Central memory CD4-positive, alpha-beta T cell (primary cell): Measurements from ENCODE around the gene NGDN.
A peak's percentile ranks its signal among the peaks of the same experiment; 100 is the strongest.
"Not testable (repeated sequence)": the region's sequence is repeated elsewhere in the genome, so short reads cannot be mapped to it uniquely, and the experiment has no call there.

Experiments used
- DNase-seq: peaks from one replicate; pipeline ENCODE4 v3.0.0; 2022
- total RNA-seq, 3 experiments: gene quantifications; one replicate each; lab custom pipeline; 2026; lab: John Stamatoyannopoulos, UW

NGDN gene, protein sequence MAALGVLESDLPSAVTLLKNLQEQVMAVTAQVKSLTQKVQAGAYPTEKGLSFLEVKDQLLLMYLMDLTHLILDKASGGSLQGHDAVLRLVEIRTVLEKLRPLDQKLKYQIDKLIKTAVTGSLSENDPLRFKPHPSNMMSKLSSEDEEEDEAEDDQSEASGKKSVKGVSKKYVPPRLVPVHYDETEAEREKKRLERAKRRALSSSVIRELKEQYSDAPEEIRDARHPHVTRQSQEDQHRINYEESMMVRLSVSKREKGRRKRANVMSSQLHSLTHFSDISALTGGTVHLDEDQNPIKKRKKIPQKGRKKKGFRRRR
- 53.5 to 117 (median 83.5) reads per million in 3 experiments for total RNA-seq

DNA sequence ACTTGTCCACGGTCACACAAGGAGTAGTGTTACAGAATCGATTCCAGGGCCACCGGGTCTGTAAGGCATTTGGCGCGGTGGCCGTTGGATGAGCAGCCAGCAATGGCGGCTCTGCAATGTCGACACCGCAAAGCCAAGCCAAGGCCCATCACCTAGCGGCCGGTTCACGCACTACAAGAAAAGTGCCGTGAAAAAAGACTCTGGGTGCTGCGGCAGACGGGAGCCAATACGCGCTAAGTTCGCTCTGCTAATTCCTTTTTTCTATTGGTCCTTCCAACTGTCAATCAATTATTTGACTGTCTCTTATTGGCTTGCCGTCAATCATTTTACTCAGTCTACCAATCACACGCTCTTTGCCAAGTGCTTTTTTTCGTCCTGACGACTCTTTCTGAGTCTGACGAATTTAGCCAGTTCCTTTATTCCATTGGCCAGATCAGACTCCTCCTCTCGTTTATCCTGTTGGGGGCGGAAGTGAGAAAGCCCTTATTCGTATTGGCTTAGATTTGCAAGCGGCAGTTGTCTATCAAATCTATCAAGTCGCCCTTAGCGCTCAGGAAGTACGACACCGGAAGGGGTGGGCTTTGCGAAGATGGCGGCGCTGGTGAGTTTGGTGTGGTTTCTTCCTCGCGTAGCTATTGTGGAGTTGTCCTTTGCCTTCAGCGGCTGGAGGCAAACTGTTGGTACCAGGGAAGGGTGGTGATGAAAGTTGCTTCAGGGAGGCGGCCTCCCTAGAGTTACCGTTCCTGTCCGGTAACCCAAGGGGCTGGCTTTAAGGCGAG is at the start of gene NGDN:
NGDN (plus strand) TSS at position 577 of the 779 bp plus-strand sequence; CDS start at position 590, 13 bp downstream.
- peak; percentile 98 for DNase-seq

DNA sequence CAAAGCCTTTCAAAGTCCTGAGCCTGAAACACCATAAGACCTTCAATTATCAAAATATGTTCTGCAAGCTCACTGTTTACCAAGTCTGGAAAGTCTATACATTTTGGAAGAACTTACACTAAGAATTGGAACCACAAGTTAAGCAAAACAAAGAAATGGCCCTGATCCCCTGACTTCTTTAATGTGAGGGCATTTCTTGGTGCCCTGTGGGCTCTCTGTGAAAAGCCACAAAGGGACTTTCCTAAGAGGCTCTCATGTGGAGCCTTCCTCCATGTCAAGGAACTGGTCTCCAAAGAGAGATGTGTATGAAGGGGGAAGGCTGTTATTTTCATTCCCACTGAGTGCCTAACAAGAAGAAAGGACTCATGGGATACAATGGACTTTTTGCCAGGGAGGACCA is 47.9 kb upstream of the NGDN start:
- DNase-seq = no peak

DNA sequence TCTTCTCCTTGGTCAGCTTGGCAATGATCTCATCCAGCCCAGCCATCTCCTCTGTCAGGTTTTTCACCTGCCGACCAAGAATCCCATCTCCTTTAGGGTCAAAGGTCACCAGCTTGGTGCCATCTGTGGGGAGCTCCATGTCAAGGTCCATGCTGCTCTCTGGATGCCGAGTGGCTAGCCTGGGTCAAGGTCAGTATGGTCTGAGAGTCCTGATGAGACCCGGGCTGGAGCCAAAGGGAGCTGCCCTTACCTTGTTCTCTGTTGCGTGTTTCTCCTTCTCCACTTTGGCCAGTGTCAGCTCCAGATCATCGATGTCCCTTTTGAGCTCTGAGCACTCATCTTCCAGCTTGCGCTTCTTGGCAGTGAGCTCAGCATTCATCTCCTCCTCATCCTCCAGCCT is 45.8 kb upstream of the NGDN start:
- DNase-seq = no peak

DNA sequence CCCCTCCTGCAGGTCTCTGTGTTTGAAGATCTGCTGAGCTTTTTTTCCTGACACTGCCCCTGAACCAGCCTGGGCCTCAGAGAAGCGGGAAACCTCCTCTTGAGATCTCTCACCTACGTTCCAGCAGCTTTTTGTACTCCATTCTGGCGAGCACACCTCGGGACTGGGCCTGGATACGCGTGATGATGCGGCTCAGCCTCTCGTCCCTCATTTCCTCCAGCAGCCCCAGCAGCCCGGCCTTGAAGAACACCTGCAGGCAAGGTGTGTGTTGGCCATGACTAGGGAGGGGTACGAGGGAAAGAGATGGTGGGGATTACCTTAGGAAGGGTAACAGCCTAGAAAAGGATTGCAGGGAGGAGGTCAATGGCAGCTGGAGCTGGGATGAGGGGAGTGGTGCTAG is 44.3 kb upstream of the NGDN start:
- DNase-seq = no peak

DNA sequence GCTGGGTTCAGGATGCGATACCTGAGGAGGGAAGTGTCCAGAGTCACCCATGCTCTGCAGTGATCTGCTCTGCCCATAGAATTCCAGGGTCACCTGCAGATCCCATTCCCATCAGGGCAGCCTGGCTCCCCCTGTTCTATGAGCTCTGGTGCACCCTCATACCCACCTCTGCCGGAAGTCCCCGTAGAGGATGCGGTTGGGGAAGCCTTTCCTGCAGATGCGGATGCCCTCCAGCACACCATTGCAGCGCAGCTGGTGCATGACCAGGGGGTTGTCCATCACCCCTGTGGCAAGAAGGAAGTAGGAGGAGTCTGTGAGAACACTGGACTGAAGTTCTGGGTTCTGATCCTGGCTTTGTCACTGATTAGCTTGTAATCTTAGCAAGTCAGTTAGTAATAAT is 43.7 kb upstream of the NGDN start:
- not testable (repeated sequence) for DNase-seq

DNA sequence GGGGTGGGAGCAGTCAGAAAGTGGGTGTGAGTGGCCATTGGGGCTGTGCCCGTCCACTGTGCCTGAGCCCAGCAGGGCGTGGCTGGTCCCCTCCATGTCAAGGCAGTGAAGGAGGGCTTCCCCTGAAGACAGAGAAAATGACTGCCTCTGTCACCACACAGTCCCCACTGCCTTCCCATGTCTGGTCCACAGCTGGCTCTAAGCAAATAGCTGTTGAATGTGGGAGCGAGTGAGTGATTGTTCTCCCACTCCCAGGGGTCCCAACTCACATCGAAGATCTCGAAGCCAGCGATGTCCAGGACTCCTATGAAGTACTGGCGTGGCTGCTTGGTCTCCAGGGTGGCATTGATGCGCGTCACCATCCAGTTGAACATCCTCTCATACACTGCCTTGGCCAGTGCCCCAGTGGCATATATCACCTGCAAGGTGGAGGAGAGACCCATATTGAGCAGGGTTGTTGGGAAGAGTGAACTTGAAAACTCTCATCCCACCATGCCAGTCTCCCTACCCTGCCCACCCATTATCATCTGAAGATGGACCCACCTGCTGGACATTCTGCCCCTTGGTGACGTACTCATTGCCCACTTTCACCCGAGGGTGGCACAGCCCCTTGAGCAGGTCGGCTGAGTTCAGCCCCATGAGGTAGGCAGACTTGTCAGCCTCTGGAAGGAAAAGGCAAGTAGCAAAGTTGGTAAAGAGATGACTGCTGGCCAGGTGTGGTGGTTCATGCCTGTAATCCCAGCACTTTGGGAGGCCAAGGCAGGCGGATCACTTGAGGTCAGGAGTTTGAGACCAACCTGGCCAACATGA is 40.6 kb upstream of the NGDN start:
- no peak for DNase-seq

DNA sequence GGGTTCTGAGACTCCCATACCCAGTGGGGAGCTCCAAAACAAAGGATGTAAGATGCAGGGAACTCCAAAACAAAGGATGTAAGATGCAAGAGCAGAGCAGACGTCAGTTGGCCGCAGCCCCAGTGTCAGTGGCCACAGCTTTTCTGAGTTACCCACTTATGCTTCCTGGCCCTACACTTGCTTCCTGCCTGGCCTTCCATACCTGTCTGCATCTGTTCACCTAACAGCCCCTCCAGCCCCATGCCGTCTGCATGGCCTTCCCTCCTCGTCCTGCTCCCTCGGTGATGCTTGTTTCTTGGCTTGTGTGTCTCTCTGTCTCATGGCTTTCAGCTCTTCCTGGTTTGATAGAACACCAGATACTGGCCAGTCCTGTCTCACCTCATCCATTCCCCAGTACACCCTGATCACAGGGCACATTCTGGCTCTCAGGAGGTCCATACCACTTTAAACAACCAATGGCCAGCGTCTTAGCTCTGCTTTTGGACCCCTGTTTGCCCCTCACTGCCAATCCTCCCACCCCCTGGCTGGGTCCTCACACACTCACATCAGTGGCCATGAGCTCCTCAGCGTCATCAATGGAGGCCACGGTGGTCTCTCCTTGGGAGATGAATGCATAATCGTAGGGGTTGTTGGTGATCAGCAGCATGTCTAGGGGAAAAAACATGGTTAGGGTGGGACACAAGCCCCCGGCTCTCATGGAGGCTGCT is 39.3 kb upstream of the NGDN start:
- no peak for DNase-seq

DNA sequence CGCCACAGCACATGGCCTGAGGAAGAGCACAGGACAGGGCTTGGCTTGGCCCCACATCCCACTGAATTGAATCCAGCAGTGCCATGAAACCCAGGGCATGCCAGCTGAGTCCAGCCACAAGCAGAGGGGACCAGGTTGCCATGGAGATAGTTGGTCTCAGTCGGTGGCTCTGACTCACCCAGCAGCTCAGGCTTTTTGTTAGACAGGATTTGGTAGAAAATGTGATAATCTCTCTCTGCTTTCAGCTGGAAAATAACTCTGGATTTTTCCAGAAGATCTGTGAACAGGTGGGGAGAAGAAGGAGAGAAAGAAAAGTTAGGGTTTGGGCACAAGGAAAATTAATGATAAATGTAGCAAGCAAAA is 38.8 kb upstream of the NGDN start:
- no peak for DNase-seq

DNA sequence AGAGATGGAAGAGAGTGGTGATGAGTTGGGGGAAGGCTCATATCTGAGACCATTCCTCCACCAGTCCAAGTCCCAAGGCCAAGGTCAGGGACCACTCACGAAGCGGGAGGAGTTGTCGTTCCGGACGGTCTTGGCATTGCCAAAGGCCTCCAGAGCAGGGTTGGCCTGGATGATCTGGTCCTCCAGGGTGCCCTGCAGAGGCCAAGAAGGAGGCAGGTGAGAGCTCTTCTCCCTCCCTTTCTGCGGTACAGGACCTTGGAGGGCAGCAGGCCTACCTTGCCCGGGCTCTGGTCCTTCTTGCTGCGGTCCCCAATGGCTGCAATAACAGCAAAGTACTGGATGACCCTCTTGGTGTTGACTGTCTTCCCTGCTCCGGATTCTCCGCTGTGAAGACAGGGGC is 38.0 kb upstream of the NGDN start:
- no peak for DNase-seq

DNA sequence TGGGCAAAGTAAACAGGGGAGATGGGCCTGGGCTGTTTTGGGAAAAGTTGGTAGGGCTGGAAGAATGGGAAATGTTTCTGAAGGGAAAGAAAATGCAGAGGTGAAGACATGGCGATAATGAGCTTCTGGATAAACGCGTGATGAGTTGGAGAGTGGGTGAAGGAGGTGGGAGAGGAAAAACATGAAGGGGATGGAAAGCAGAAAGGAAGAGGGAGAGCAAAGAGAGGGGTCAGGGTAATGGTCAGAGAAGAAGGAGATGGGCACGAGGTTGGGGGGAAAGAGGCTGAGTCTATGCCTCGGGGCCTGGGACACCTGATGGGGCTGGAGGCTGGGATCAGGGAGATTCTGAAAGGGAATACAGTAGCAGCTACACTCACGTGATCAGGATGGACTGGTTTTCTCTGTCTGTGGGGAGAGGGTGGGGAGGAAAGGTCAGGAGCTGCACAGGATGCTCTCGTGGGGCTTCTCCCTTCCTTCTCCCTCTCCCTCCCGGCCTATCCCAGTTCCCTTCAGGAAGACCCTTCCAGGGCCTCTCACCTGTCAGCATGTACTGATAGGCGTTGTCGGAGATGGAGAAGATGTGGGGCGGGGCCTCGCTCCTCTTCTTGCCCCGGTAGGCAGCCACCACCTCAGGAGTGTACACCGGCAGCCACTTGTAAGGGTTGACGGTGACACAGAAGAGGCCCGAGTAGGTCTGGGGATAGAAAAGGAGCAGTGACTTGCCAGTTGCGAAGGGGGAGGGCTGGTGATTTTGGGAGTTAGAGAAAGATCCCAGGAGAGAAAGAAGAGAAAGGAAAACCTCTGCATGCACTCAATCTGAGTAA is 37.2 kb upstream of the NGDN start:
- no peak for DNase-seq

DNA sequence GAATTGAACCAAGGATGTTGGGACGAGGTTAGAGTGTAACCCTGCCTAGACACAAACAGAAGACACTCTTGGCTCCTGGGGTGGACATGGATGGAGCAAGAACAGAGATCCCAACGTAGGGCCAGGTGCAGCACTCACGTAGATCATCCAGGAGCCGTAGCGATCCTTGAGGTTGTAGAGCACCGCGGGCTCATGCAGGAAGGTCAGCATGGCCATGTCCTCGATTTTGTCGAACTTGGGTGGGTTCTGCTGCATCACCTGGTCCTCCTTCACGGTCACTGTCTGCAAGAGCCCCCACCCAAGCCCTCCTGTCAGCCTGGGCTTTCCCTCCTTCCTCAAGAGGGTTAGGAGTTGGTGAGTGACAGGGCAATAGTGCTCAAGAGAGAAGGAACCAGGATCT is 36.6 kb upstream of the NGDN start:
- DNase-seq = no peak

DNA sequence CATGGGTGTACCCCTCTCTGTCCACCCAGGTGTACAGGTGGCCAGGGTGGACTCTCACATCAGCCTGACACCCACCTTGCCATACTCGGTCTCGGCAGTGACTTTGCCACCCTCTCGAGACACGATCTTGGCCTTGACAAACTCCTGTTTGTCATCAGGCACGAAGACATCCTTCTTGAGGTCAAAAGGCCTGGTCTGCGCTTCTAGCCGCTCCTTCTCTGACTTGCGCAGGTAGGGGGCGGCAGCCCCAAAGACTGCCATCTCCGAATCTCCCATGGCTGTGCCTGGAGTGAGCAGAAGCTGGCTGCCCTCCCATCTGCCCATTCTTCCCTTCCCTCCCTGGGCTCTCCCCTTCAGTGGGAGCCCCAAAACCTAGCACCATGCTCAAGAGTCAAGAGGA is 36.0 kb upstream of the NGDN start:
- no peak for DNase-seq

DNA sequence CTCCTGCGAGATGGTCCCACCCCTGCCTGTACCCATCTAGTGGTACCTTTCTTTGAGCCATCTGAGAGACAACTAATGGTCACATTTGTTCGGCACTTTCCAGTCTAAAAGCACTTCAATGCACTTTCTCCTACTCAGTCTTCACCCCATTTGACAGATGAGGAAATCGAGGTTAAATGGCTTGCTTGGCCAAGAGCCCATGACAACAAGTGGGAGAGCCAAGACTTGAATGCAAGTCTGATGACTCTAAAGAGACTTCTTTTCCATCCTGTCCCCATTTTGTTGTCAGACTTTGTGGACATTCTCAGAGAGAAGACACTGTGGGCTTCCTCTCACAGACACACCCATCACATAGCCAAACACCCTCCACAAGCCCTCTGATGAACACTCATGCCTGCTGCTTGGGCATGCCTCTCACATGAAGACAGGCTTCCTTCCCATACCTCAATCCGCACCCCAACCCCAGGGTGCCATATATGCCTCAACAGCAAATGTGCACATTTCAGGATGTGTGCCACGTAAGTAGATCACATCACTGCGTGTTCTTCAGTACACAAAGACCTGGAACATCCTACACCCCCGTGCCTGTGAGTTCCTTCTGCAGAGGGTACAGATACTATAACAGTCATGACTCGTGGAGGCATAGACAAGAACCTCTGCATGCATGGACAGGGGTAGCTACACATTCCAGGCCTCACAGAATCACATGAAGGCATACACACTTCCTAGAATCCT is 34.8 kb upstream of the NGDN start:
- DNase-seq = no peak

DNA sequence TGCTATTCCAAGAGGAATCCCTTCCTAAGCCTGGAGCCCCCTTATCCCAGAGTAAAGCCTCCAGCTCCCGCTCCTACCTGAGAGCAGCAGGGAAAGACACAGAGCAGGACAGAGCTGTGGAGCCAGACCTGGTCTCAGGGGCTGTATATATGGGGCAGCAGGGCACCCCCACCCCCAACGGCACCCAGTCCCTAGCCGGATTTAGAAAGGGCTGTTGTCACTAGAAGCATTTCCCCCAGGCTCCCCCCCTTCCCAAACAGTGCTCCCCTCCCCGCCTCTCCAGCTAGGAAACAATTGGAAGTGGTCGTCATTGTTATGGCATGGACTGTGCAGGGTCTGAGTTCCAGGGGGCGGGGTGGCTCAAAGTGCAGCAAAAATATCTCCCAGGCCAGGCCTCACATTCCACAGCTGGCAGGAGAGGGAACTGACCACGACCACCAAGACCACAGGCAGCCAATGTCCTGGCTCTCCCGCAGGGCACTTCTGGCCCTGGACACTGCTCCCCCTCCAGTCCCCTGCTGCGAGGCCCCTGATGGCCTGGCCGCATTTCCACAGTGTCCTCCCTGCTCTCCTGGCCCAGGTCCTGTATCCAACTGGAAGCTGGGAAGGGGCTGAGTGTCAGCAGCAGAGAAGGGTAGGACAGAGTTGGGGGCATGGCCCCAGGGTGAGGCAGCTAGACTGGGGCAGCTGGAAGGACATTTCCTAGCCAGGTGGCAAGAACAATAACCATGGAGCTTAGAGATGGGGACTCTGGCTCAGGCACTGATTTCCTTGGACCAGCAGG is 33.8 kb upstream of the NGDN start, which contains the start of gene MYH7:
MYH7 (minus strand) TSS at position 118 of the 784 bp plus-strand sequence. CDS start 1,928 bp downstream, outside the sequence.
- no peak for DNase-seq

DNA sequence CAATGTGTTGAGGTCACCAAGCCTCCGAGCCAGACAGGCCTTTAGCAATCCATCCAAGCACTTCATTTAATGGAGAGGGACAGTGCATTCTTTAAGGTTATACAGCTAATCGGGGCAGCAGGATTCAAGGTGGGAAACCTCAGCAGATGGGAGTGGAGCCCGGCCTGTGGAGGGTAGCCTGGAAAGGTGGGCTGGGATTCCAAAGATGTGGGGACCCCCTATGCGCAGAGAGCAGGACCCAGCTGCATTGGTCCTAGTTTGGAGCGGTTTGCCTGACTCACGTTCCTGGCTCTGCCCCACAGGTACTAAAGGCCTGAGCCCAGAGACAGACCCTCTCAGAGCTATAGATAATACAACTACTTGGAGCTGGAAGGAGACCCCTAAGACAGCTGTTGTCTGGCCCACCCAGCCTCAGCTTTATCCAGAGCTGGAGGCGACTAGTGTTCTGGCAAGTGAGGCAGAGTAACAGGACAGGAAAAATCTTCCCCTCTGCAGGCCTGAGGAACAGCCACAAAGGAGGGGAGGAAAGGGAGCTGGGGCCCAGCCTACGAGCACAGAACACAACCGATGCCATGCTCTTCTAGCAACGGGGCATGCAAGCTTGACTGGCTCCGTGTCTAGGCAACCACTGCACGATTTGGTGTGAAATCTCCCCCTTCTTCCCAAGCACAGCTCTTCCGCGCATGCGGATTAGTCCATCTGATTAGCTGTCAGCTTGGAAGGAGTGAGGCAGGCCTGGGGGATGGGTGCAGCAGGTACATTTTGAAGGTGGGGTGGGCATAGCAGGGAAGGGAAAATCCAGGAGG is 33.0 kb upstream of the NGDN start:
- DNase-seq = no peak

DNA sequence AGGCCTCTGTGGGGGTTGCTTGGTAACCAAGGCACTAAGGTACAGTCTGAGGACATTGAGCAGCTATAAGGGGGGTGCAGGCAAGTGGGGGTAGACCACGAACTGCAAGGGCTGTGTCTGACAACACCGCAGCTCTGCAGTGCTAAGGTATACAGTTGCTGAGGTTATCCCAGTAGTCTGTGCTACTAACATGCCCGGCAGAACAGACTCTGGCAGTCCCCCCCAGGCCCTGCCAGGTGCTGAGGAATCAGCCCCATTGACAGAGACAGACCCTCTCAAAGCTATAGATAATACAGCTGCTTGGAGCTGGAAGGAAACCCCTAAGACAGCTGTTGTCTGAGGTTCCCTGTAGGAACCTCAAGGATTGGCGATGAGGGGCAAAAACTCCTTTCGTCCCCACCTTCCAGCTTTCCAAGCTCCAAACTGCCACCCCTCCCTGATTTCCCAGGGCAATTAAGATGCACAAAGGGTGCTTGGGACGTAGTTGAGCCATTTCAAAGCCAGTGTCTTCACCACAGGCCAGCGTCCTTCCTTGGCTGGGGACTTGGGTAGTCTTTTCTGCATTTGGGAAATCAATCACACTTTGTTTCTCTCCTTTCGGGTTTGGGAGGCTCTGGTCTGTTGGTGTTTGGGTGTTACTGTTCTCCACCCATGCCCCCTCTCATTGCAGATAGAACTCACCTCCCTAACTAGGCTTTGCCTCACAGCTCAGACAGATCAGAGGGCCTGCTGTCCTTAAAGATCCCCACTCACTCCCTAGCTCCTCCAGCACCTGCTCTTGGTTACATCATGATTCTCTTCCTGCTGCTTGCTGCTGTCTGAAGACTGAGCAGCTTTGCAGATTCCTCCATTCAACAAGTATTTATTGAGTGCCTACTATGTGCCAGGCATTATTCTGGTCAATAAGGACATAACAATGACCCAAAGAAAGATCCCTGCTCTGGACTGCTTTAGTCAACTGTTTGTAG is 32.1 kb upstream of the NGDN start:
- DNase-seq = no peak

DNA sequence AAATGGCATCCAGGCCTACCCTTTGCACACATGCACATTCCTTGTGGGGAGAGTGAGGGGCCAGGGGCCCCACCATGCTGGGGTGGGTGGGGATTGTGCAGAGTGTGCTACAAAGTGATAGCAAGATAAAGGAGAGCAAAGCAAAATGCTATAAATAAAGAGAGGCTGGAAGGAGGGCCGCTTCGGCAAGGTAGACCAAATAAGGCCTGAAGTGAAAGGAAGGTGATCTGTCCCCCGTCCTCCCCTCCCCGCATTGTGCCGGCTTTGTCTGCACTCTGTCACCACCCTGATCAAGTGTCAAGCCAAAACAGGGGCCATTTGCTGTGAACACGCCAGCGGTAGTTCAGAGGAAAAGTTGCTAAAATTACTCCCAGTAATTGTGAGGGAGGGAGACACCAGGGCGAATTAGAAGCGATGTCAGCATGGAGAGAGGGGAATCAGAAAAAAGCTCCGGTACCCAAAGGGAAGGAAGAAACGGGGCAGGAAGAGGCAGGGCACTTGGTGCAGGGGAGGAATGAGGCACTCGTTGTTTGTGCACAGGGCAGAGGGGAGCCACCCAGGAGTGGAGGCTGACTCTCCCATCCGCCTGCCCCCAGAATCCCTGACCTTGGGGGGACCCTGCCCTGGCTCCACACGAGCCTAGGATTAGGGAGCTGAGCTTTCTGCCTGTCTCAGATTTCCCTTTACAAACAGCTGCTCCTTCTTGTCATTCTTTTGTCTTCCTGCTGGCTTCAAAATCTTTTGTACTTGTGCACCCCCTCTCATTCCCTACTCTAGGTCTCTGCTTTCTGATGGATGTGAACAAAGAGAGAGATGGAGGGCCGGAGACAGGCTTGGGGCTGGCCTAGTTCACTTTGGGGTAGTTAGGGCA is 31.2 kb upstream of the NGDN start:
- DNase-seq = no peak
